ENCODE measurements around the gene MTERF4.

Gene MTERF4

GRCh38 chr2:241069821-241070281, 32.2 kb downstream of the MTERF4 start:
- no peak for TF ChIP-seq ZFX (IDR thresholded peaks at IDR 0.05)
- H3K27ac ChIP-seq, result no peak overlapping the region

GRCh38 chr2:241068942-241069810, 32.9 kb downstream of the MTERF4 start:
- no peak for TF ChIP-seq CTCF (conservative IDR thresholded peaks at IDR 0.05)
- TF ChIP-seq ZFX (IDR thresholded peaks at IDR 0.05), result no peak
- H3K27ac ChIP-seq, result no peak overlapping the region

- no peak for TF ChIP-seq CTCF (conservative IDR thresholded peaks at IDR 0.05)
- no peak for TF ChIP-seq ZFX (IDR thresholded peaks at IDR 0.05)
- H3K27ac ChIP-seq, result no peak overlapping the region
Observed at GRCh38 chr2:241068136-241068941, 33.7 kb downstream of the MTERF4 start.

- no peak for TF ChIP-seq CTCF (conservative IDR thresholded peaks at IDR 0.05)
- no peak for TF ChIP-seq ZFX (IDR thresholded peaks at IDR 0.05)
- no peak overlapping the region for H3K27ac ChIP-seq
Observed at GRCh38 chr2:241067501-241068135, 34.5 kb downstream of the MTERF4 start.

- TF ChIP-seq CTCF (conservative IDR thresholded peaks at IDR 0.05), result no peak
- no peak for TF ChIP-seq ZFX (IDR thresholded peaks at IDR 0.05)
- no peak overlapping the region for H3K27ac ChIP-seq
Observed at GRCh38 chr2:241066893-241067341, 35.2 kb downstream of the MTERF4 start.

GRCh38 chr2:241066171-241066892, 35.8 kb downstream of the MTERF4 start:
- TF ChIP-seq CTCF (conservative IDR thresholded peaks at IDR 0.05) (no peak), ZFX (IDR thresholded peaks at IDR 0.05) (no peak)
- no peak overlapping the region for H3K27ac ChIP-seq

GRCh38 chr2:241065355-241065803, 36.7 kb downstream of the MTERF4 start:
- no peak for TF ChIP-seq ZFX (IDR thresholded peaks at IDR 0.05)
- TF ChIP-seq CTCF (conservative IDR thresholded peaks at IDR 0.05), result no peak
- no peak overlapping the region for H3K27ac ChIP-seq

Data from C4-2B (cell line).